RWPE2 (cell line): ENCODE measurements around the gene PRIMA1.
A peak's percentile ranks its signal among the peaks of the same experiment; 100 is the strongest.

Experiments
- ATAC-seq: fragments of 200-7000 bp; cut with Tn5 transposase; 3 replicates; pipeline ENCODE4 v1.9.1; 2021; ENCODE audit warnings: low read depth
- DNase-seq: peaks from one replicate; pipeline ENCODE4 v3.0.0-alpha.2; 2020; ENCODE audit warnings: low spot score
- H3K27ac ChIP-seq: fragments of 450-650 bp; 2 replicates; pipeline ENCODE4 v1.5.1; 2017; ENCODE audit warnings: mild to moderate bottlenecking; ENCODE audit not compliant: poor library complexity, severe bottlenecking
- H3K27me3 ChIP-seq: fragments of 250-450 bp; sonication (Bioruptor Pico); 2 replicates; pipeline ENCODE4 v1.5.1; 2021; ENCODE audit warnings: mild to moderate bottlenecking, moderate library complexity; ENCODE audit not compliant: insufficient read depth, poor library complexity, severe bottlenecking
- H3K36me3 ChIP-seq: fragments of 250-450 bp; sonication (Bioruptor Pico); 2 replicates; pipeline ENCODE4 v1.5.1; 2020; ENCODE audit warnings: low read depth, mild to moderate bottlenecking, moderate library complexity
- H3K4me1 ChIP-seq: fragments of 250-450 bp; sonication (Bioruptor Pico); 2 replicates; pipeline ENCODE4 v1.5.1; 2021; ENCODE audit warnings: mild to moderate bottlenecking, moderate library complexity; ENCODE audit not compliant: insufficient read depth, poor library complexity, severe bottlenecking
- H3K4me3 ChIP-seq: fragments of 250-450 bp; sonication (Bioruptor Pico); 2 replicates; pipeline ENCODE4 v1.5.1; 2021; ENCODE audit warnings: mild to moderate bottlenecking, moderate library complexity; ENCODE audit not compliant: severe bottlenecking
- H3K9me3 ChIP-seq: fragments of 250-450 bp; sonication (Bioruptor Pico); 2 replicates; pipeline ENCODE4 v1.5.1; 2021; ENCODE audit warnings: mild to moderate bottlenecking, moderate library complexity; ENCODE audit not compliant: severe bottlenecking
- TF ChIP-seq, protein P1 (sequence below): fragments of 450-650 bp; IDR thresholded peaks from one replicate; pipeline ENCODE4 v1.5.1; 2017; ENCODE audit warnings: mild to moderate bottlenecking, moderate library complexity; ENCODE audit not compliant: poor library complexity, severe bottlenecking

PRIMA1 gene

DNA sequence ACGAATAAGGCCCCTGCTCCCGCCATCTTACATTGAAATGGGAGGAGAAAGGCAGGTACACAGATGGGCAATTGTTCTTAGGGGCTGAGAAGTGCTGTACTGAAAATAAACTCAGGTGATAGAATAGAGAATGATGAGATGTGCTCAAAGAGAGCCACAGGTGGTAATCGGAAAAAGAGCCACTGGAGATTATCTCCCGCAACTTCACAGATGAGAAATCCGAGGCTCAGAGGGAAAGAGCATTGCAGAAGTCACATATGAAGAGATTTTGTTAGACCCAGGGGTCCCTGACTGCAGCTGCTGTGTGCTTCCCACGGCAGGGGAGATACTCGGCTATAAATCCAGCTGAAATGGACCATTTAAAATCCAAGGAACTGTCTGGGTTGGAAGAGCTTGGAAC, 73.7 kb downstream of the PRIMA1 start:
- no peaks in the 10 kb centered on the region for H3K9me3 ChIP-seq
- no peaks in the 10 kb centered on the region for H3K36me3 ChIP-seq
- DNase-seq (no peak), ATAC-seq (no peak)
- H3K27ac ChIP-seq, result no peak overlapping the region
- H3K27me3 ChIP-seq, result no peaks in the 10 kb centered on the region
- no peak overlapping the region for H3K4me3 ChIP-seq
- H3K4me1 ChIP-seq, result peaks cover 7% of the 10 kb centered on the region
- TF ChIP-seq, protein P1, sequence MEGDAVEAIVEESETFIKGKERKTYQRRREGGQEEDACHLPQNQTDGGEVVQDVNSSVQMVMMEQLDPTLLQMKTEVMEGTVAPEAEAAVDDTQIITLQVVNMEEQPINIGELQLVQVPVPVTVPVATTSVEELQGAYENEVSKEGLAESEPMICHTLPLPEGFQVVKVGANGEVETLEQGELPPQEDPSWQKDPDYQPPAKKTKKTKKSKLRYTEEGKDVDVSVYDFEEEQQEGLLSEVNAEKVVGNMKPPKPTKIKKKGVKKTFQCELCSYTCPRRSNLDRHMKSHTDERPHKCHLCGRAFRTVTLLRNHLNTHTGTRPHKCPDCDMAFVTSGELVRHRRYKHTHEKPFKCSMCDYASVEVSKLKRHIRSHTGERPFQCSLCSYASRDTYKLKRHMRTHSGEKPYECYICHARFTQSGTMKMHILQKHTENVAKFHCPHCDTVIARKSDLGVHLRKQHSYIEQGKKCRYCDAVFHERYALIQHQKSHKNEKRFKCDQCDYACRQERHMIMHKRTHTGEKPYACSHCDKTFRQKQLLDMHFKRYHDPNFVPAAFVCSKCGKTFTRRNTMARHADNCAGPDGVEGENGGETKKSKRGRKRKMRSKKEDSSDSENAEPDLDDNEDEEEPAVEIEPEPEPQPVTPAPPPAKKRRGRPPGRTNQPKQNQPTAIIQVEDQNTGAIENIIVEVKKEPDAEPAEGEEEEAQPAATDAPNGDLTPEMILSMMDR, result no peak

GRCh38 chr14:93713726-93714405, 74.4 kb downstream of the PRIMA1 start:
- no peak for ATAC-seq
- no peak for DNase-seq
- Histone ChIP-seq H3K4me1 (peaks cover 10% of the 10 kb centered on the region), H3K4me3 (no peak overlapping the region), H3K9me3 (no peaks in the 10 kb centered on the region), H3K27ac (no peak overlapping the region), H3K27me3 (no peaks in the 10 kb centered on the region), H3K36me3 (no peaks in the 10 kb centered on the region)
- TF ChIP-seq, protein P1, result no peak

DNA sequence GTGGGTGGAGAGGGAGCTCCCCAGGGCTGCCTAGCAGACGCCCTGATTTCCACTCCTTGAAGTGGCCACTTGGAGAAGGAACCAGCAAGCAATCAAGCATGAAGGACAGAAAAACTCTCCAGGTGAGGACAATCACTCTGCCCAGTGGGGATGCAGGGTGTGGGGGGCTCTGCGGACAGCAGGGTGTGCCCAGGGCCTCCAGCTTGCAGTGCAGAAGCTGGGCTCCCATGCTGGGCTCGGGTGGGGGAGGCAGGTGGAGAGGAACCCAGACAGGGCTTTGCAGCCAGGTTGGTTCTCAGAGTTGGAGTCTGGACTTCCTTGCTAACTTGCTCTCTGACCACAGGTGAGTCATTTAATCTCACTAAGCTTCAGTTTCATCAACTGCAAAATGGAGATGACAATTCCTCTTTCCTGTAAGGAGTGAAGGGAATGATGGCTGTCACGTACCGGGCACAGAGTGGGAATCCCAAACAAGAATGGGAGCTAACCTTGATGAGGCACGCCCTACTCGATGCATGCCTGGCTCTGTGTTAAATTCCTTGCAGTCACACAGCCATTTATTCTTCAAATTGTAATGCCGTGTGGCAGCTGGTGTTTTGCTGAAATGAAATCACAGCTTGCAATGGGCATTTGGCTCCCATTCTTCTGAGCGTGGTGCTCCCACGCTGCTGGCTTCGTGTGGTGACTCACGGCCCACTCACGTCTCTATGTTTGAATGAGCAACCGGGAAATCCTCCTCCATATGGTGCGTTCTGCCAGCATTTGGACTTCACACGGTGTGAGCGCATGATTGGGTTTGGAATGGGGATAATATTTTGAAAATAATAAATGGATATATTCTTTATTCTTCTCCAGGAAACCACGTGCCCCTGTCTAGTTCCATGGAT, 75.2 kb downstream of the PRIMA1 start:
- TF ChIP-seq, protein P1, result no peak
- no peak overlapping the region for H3K27ac ChIP-seq
- H3K27me3 ChIP-seq, result peaks cover 4% of the 10 kb centered on the region
- no peak for DNase-seq
- H3K36me3 ChIP-seq, result no peaks in the 10 kb centered on the region
- no peak overlapping the region for H3K4me3 ChIP-seq
- peaks cover 10% of the 10 kb centered on the region for H3K4me1 ChIP-seq
- H3K9me3 ChIP-seq, result no peaks in the 10 kb centered on the region
- ATAC-seq, result peak; percentile 55

GRCh38 chr14:93712079-93712837, 76.0 kb downstream of the PRIMA1 start:
- DNase-seq (no peak), ATAC-seq (no peak)
- H3K27me3 ChIP-seq, result peaks cover 8% of the 10 kb centered on the region
- H3K27ac ChIP-seq, result no peak overlapping the region
- H3K4me3 ChIP-seq, result no peak overlapping the region
- H3K9me3 ChIP-seq, result no peaks in the 10 kb centered on the region
- TF ChIP-seq, protein P1, result no peak
- peaks cover 10% of the 10 kb centered on the region for H3K4me1 ChIP-seq
- no peaks in the 10 kb centered on the region for H3K36me3 ChIP-seq
